Stromal cell of bone marrow (primary cell): ENCODE results near the gene PAX7.
"Not testable (repeated sequence)": the region's sequence is repeated elsewhere in the genome, so short reads cannot be mapped to it uniquely, and the experiment has no call there.

ENCODE experiments used
- DNase-seq: peaks from one replicate; pipeline ENCODE4 v3.0.0-alpha.2; 2012; ENCODE audit warnings: low read depth

PAX7 gene

DNA sequence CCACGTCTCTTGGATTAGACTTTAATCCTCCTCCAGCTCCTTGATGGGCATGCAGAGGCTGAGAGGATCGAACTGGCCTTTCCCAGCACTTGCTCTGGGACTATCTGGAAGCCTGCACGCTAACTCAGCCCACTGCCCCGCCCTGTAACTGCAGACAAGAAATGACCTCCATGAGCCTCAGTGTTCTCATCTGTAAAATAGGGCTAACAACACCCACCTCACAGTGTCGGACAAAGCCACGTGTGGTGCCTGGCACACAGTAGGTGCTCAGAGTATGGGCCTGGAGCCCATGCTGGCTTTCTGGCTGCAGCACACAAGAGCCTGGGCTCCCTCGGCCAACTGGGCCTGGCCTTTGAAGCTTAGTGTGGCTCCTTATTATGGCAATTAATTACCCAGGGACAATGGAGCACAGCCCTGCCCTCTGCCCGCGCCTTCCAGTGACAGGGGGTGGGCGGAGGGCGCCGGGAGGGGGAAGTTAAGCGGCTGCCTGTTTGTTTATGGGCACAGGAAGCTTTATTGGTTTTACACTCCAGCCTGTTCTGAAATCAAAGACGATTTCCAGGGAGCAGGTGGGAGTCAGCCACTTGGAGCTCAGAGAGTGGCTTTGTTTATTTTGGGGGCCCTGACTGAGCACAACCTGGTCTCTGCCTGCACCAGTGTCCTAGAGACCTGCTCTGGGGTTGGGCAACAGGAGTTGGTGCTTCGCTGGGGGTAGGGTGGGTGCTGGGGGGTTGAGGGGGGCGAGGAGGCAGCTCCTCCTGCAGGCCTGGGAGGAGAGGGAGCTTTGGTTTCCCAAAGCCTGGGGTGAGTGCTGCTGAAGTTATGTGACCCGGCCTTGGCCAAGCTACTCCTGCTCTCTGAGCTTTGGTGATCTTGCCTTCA, 31.0 kb downstream of the PAX7 start:
- no peak for DNase-seq

DNA sequence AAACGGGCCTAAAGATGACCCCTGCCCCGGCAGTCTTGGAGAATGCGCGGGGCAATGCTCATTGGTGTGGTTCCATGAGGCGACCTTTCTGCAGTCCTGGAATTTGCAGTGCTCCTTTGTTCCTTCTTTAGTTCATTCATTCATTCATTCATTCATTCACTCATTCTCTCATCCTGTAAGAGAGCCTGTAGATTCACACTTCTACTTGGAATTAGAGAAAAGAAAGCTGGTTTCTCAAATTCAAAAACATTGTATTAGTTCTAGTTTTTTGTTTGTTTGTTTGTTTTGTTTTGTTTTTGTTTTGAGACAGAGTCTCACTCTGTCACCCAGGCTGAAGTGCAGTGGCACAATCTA, 31.6 kb downstream of the PAX7 start:
- no peak for DNase-seq

DNA sequence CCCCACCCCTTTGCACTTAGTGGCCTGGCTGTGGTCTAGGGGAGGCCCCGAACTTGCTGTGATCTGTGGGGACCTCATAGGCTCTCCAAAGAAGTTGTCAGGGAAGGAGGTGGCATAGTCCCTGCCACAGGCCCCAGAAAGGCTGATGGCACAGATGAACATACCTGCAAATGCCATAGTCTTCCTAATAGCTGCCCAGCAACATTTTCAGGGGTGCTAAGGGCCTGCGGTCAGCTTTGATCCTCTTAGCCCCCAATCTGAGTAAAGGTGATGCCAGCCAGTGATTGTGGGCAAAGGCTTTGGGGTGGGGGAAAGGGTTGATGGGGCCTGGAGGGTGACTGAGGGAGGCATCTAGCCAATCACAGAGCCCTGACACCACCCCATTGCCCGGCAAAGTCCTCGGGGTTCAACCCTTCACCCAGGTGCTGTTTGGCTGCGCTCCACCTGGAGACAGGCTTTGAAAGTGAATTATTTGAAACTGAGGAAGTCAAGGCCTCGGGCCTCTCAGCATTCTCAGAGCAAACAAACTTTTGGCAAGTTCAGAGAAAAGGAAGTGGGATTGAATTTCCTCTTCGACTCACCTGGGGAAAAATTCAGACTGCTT, 35.8 kb downstream of the PAX7 start:
- DNase-seq = no peak

DNA sequence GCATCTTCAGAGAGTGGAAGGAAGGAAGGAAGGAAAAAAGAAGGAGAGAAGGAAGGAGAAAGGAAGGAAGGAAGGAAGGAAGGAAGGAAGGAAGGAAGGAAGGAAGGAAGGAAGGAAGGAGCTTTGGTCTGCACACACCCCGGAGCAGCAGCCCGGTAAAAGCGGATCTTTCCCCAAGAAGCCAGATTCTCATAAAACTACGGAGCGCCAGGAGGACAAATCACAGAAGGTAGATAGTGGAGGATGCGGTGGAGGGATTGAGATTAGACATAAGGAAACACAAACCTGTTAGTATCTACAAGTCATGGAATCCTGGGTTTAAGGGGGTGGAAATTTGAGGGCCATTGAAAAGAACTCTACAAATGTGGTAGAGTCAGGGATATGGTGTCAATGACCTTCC, 36.7 kb downstream of the PAX7 start:
- DNase-seq = no peak

DNA sequence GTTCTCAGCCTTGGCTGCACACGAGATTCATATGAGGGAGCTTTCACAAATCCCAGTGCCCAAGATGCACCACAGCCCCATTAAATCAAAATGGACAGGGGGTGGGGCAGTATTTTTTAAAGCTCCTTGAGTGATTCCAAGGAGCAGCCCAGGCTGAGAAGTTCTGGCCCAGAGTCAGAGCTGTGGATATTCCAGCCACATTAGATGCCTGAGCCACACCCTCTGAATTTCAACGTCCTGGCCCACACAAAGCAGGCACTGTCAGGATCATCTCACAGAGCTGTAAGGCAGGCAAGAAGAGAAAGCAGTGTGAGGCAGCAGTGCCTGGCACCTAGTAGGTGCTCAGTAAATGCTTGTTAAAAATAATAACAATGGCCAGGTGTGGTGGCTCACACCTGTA, 37.4 kb downstream of the PAX7 start:
- no peak for DNase-seq

DNA sequence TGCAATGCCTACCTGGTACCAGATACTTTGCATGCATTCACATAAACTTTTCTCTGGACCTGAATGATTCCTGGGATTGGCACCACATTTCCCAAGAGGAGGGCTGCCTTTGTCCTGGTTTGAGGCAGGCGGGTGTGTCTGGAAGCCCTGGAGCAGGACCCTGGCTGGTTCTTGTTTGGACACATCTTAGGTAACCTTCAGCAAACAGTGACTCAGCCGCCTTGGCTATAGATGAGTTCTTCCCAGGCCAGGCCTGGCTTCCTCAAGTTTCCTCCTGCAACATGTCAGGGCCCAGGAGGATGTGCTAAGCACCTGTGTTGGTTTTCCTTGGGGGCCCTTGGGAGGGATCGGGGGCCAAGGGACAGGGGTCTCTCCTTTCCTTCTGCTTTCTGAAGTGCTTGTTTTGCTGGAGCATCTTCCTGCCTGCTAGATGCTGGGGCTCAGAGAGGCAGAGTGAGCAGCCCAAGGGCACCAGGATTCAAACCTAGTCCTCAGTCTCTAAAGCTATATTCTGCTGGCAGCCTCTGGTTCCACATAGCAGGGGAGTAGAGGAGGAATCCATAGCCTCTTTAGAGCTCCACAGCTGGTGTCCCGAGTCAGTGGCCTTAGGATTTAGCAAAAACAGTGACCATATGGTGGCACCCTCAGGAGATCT, 38.2 kb downstream of the PAX7 start:
- no peak for DNase-seq

DNA sequence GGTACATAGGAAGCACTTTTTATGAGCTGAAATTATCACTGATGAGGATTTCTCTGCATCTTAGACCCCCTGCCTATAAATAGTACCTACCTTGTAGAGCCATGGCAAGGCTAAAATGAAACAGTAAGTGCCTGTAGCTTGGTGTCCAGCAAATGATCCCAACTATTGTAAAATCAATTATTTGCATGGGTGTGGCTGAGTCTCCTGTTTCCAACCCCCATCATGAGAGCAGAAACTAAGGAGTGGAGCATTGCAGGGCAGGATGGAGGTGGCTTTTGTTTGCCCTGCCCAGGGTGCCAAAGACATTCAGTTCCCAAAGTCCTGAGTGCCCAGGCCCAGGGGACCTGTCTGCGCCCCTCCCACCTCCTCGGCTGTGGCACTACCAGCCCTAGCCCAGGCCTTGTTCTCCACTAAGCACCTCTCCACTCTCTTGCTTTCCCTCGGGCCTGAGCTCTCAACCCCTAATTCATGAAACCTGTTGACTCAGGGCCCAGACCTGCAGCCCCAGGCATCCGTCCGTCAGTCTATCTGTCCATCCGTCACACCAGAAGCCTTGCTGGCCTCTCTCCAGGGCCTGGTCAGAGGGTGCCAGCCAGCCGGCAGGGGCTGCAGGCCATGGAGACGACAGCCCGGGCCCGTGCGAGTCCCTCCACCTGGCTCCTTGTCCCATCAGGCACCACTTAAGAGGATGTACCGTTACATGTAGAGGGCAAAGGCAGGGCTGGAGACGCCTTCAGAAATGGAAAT, 39.6 kb downstream of the PAX7 start:
- no peak for DNase-seq

DNA sequence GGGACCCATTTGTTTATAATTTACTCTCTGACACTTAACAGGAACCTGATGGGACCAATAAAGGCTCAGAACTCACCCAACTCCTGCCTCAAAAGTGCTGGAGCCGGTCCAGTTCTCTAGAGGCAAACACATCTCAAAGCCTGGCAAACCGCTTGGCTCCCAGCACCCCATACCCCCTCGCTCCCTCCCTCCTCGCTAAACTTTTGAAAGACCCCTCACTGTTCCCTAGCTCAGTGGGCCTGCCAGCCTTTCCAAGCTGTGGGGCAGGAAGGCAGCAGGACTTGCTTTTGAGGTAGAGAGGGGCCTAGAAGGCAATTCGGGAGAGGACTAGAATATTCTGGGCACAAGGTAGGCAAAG, 40.2 kb downstream of the PAX7 start:
- no peak for DNase-seq

- no peak for DNase-seq
Observed at GRCh38 chr1:18673976-18674375, 43.3 kb downstream of the PAX7 start.

DNA sequence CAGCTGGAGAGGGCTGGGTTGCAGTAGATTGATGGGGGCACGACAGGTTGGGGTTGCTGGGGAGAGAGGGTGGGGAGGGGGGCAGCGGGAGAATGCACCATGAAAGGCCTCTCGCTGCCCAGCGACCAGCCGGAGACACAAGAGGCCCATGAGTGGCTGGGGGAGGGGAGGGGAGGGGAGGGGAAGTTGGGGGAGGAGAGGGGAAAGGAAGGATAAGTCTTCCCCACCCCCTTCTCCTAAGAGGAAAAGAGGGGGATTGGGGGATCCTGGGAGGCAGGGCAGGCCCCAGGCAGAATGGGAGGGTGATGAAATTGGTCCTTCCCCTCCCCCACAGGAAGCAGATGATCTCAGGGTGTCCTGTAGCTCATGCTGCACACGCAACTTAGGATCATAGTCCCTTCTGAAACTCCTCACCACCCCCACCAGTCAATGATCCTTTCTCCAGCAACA, 45.7 kb downstream of the PAX7 start:
- DNase-seq = no peak

GRCh38 chr1:18681423-18681835, 50.8 kb downstream of the PAX7 start:
- DNase-seq = peak; percentile 1

DNA sequence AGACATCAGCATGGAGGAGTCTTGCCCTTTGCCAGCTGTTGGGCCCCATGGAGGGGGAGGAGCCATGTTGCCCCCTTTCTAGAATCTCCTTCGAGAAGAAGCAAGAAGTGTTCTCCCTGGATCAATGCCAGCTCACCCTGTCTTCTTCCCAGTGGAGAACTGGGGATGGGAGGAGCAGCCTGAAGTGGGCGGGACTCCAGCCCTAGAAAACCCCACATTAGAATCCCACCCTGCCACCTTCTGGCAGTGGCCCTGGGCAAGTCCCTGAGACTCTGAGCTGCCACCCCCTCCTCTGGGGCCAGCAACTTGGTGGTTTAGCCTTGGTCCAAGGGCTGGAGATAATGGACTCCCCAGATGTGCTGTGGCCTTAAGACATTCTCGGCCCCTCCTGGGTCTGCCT, 51.7 kb downstream of the PAX7 start:
- DNase-seq = no peak

GRCh38 chr1:18684303-18684702, 53.7 kb downstream of the PAX7 start:
- no peak for DNase-seq

- no peak for DNase-seq
Observed at GRCh38 chr1:18686540-18686939, 55.9 kb downstream of the PAX7 start.

GRCh38 chr1:18687273-18687672, 56.6 kb downstream of the PAX7 start:
- DNase-seq = no peak

DNA sequence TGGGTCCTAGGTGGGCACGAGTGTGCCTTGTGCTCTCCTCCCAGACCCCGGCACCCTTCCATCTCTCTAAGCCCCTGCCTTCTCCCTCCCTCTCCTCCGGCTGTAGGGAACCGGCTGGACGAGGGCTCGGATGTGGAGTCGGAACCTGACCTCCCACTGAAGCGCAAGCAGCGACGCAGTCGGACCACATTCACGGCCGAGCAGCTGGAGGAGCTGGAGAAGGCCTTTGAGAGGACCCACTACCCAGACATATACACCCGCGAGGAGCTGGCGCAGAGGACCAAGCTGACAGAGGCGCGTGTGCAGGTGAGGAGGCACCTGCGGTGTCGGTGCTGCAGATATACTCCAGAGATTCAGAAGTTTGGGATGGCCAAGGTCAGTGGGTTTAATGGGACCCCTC, 61.0 kb downstream of the PAX7 start:
- no peak for DNase-seq

GRCh38 chr1:18693256-18694098, 62.8 kb downstream of the PAX7 start:
- DNase-seq = no peak

GRCh38 chr1:18694289-18694688, 63.6 kb downstream of the PAX7 start:
- not testable (repeated sequence) for DNase-seq

GRCh38 chr1:18697541-18697940, 66.9 kb downstream of the PAX7 start:
- no peak for DNase-seq

GRCh38 chr1:18700530-18700929, 69.9 kb downstream of the PAX7 start:
- DNase-seq = no peak

DNA sequence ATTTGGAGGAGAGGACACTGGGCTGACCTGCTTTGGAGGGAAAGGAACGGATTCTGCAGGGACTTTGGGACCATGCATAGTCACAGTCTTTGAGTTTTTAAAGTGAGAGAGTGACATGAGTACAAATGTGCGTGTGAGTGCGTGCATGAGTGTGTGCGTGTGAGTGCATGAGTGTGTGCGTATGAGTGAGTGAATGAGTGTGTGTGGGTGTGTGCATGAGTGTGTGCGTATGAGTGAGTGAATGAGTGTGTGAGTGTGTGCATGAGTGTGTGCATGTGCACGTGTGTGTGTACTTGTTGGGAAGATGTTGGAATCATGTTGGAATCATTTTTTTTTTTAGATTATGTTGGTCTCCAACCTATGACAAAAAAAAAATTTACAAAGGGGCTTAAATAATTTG, 70.5 kb downstream of the PAX7 start:
- DNase-seq = no peak
